OCI-LY7 (cell line): ENCODE data around the gene GOLT1A. TPM values are rescaled to one million over a fixed set of nuclear protein-coding genes. Genes with fewer than 3 reads are reported as not detected.

Experiments used
- BruUV-seq: library from RNA; stranded (reverse); fragments of 400-500 nt; replicated peaks from 2 replicates; lab custom pipeline; 2021; lab: Mats Ljungman, UMichigan
- CTCF ChIA-PET: fragments of 300-600 bp; sonication (Branson Sonifier 250); formaldehyde crosslinking; loops from one replicate; lab custom pipeline; 2022; ENCODE audit warnings: antibody characterized with exemption; ENCODE audit not compliant: unreplicated experiment; lab: Charles Lee
- POLR2A ChIA-PET: fragments of 300-600 bp; sonication (Branson Sonifier 250); formaldehyde crosslinking; loops from one replicate; lab custom pipeline; 2022; ENCODE audit warnings: antibody characterized with exemption; lab: Charles Lee
- DNase-seq: peaks from one replicate; pipeline ENCODE4 v3.0.0-alpha.2; 2015; ENCODE audit warnings: low spot score
- H2AFZ ChIP-seq: fragments of 200-600 bp; sonication (generic), shearing (Covaris generic); 2 replicates; pipeline ENCODE4 v1.6.1; 2014; ENCODE audit warnings: mild to moderate bottlenecking, antibody characterized with exemption, low read length, moderate library complexity
- H3K27ac ChIP-seq: fragments of 200-600 bp; sonication (generic); 2 replicates; pipeline ENCODE4 v1.5.1; 2014; ENCODE audit warnings: mixed run types, low read depth, mild to moderate bottlenecking, moderate library complexity, low read length, inconsistent platforms; ENCODE audit not compliant: poor library complexity, severe bottlenecking
- H3K36me3 ChIP-seq: fragments of 200-600 bp; sonication (generic); 2 replicates; pipeline ENCODE4 v1.6.1; 2014; ENCODE audit warnings: mild to moderate bottlenecking, antibody characterized with exemption, low read length, moderate library complexity, mixed read lengths; ENCODE audit not compliant: insufficient read depth
- H3K4me1 ChIP-seq: fragments of 200-600 bp; sonication (generic); 2 replicates; pipeline ENCODE4 v1.5.1; 2014; ENCODE audit warnings: mild to moderate bottlenecking, low read length; ENCODE audit not compliant: insufficient read depth, poor library complexity, severe bottlenecking
- H3K4me2 ChIP-seq: fragments of 200-600 bp; sonication (generic); 2 replicates; pipeline ENCODE4 v1.6.1; 2014; ENCODE audit warnings: mild to moderate bottlenecking, low read length
- H3K4me3 ChIP-seq: fragments of 200-600 bp; sonication (generic); 2 replicates; pipeline ENCODE4 v1.5.1; 2014; ENCODE audit warnings: mild to moderate bottlenecking, low read depth, low read length; ENCODE audit not compliant: poor library complexity, severe bottlenecking
- H3K79me2 ChIP-seq: fragments of 200-600 bp; sonication (generic); 2 replicates; pipeline ENCODE4 v1.6.1; 2016; ENCODE audit warnings: low read depth, mild to moderate bottlenecking, low read length, moderate library complexity, mixed read lengths; ENCODE audit not compliant: insufficient read depth
- H3K9me2 ChIP-seq: fragments of 200-600 bp; sonication (generic); 2 replicates; pipeline ENCODE4 v1.6.1; 2016; ENCODE audit warnings: mild to moderate bottlenecking, low read length, mixed read lengths; ENCODE audit not compliant: insufficient read depth
- H3K9me3 ChIP-seq: fragments of 200-600 bp; sonication (generic); 2 replicates; pipeline ENCODE4 v1.6.1; 2014; ENCODE audit warnings: mild to moderate bottlenecking, mixed run types, low read length, mixed read lengths
- H4K20me1 ChIP-seq: fragments of 200-600 bp; sonication (generic); 2 replicates; pipeline ENCODE4 v1.6.1; 2014; ENCODE audit warnings: mild to moderate bottlenecking, antibody characterized with exemption, low read length, moderate library complexity, mixed read lengths; ENCODE audit not compliant: insufficient read depth
- CTCF ChIP-seq: fragments of 200-600 bp; sonication (generic); conservative IDR thresholded peaks from 2 replicates; pipeline ENCODE4 v1.5.1; 2014; ENCODE audit warnings: mild to moderate bottlenecking, antibody characterized with exemption, low read length, moderate library complexity, mixed read lengths
- EZH2phosphoT487 ChIP-seq: fragments of 200-600 bp; sonication (generic); IDR thresholded peaks from 2 replicates; pipeline ENCODE4 v1.6.1; 2018; ENCODE audit warnings: low read depth, borderline replicate concordance, mild to moderate bottlenecking, mixed run types, antibody characterized with exemption, low read length, moderate library complexity, mixed read lengths
- intact Hi-C: fragments of 100-400 bp; cut with micrococcal nuclease; formaldehyde crosslinking; loops from one replicate; pipeline ENCODE4 v1.10.0; 2022; ENCODE audit not compliant: unreplicated experiment
- total RNA-seq, 2 experiments: library from RNA; depleted of rRNA in 1 of 2; stranded (reverse); fragments of >200 nt in 1 of 2; shearing (Covaris generic) in 1 of 2; gene quantifications; 2 replicates each; pipeline ENCODE4 v1.2.3, GENCODE V29; 2014 to 2022

The GOLT1A gene
- total RNA-seq, 2 experiments from 2014 or later = not detected

DNA sequence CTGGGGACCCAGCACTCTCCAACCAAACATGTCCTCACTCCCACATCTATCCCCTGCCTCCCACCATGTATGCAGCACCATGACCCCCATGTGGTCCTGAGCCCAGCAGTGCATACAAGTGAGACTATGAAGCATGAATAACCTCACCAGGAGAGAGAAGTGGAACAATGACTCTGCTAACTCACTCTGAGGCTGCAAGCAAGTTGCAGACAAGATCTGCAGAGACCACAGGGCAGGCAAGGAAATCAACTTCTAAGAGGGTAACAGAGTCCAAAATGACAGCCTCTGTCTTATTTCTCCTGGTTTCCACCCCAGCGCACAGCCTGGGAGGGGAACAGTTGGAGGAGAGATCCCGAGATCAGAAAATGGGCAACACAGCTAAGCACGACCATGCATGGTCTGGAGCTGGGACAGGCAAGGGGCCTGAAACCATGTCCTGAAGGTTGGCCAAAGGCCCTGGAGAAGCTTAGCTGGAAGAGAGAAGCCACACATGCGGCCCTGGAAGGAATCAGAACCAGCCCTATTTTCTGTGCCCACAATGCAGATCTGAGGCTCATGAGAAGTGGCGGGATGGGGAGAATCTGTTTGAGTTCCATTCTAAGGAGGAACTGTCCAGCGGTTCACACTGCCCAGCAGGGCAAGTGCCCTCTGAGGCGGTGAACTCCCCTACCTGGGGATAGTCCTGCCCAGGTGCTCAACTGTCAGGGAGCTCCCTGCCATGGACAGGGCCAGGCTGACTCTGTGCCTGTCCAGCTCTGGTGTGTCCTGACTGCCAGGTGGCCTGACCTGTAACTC, 35.1 kb downstream of the GOLT1A start:
- Histone ChIP-seq H2AFZ (no peak overlapping the region), H3K4me3 (no peak overlapping the region), H3K9me2 (no peaks in the 10 kb centered on the region), H3K9me3 (no peaks in the 10 kb centered on the region), H3K4me2 (no peak overlapping the region), H3K79me2 (no peaks in the 10 kb centered on the region), H3K27ac (no peak overlapping the region), H3K36me3 (no peaks in the 10 kb centered on the region), H4K20me1 (no peaks in the 10 kb centered on the region), H3K4me1 (no peaks in the 10 kb centered on the region)
- ChIA-PET POLR2A (no interaction called here), CTCF (no interaction called here)
- intact Hi-C loops = no loop called here
- BruUV-seq = no TSS peak
- DNase-seq = no peak
- TF ChIP-seq EZH2phosphoT487 = no peak
- TF ChIP-seq CTCF = no peak

- H4K20me1 ChIP-seq = no peaks in the 10 kb centered on the region
- H3K9me2 ChIP-seq = no peaks in the 10 kb centered on the region
- intact Hi-C loops = no loop called here
- H3K4me2 ChIP-seq = no peak overlapping the region
- no TSS peak for BruUV-seq
- ChIA-PET POLR2A (interaction anchor here (1.4 kb wide), 1 partner anchor 10 kb away, joined by 5 read pairs; the partner anchor contains the start of gene REN), CTCF (no interaction called here)
- H3K27ac ChIP-seq = no peak overlapping the region
- no peak overlapping the region for H3K4me3 ChIP-seq
- H3K9me3 ChIP-seq = no peaks in the 10 kb centered on the region
- H2AFZ ChIP-seq = no peak overlapping the region
- H3K4me1 ChIP-seq = no peaks in the 10 kb centered on the region
- no peaks in the 10 kb centered on the region for H3K36me3 ChIP-seq
- H3K79me2 ChIP-seq = no peaks in the 10 kb centered on the region
- DNase-seq = no peak
- TF ChIP-seq EZH2phosphoT487 (no peak), CTCF (no peak)
Measured at GRCh38 chr1:204177133-204177532, 36.7 kb downstream of the GOLT1A start.

DNA sequence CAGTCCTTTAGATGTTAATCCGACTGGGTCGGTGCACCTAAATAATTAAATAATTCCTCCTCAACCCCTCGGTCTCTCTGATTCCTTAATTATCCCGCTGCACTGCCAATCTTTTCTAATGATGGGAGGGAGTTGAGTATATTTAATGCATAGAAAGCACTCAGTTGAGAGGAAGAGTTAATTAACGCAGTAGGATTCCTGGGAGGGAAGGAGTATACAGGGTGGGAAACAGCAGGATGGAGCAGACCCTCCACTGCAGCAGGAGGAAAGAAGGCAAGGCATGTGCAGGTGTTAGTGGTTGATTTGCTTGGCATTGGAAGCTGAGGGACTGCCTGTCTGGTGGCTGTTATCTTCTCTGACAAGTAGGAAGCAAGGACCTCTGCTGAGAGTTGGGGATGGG, 37.7 kb downstream of the GOLT1A start:
- Histone ChIP-seq H4K20me1 (no peaks in the 10 kb centered on the region), H3K79me2 (no peaks in the 10 kb centered on the region), H3K4me1 (no peaks in the 10 kb centered on the region), H3K9me3 (no peaks in the 10 kb centered on the region), H2AFZ (no peak overlapping the region), H3K9me2 (no peaks in the 10 kb centered on the region), H3K4me3 (no peak overlapping the region), H3K4me2 (no peak overlapping the region), H3K36me3 (no peaks in the 10 kb centered on the region), H3K27ac (no peak overlapping the region)
- no peak for DNase-seq
- ChIA-PET CTCF (interaction anchor here (0.9 kb wide), 1 partner anchor 34 kb away, joined by 4 read pairs; no protein-coding TSS in a partner anchor), POLR2A (no interaction called here)
- TF ChIP-seq EZH2phosphoT487 (no peak), CTCF (no peak)
- no TSS peak for BruUV-seq
- intact Hi-C loops = no loop called here
